ENCODE measurements around the gene PGBD1.

The PGBD1 gene

GRCh38 chr6:28257042-28257441, 24.3 kb upstream of the PGBD1 start:
- Histone ChIP-seq H3K4me3 (ENCODE audit: low read length) (no peak overlapping the region), H3K36me3 (replicated peaks; ENCODE audit: low read depth, low read length) (no peaks in the 10 kb centered on the region), H3K27me3 (ENCODE audit: low read depth, low read length) (no peaks in the 10 kb centered on the region), H3K9ac (ENCODE audit: low read length) (no peak overlapping the region), H3K9me3 (ENCODE audit: insufficient read depth, low read length) (no peaks in the 10 kb centered on the region), H2AFZ (ENCODE audit: low read depth, low read length) (no peak overlapping the region), H3K4me1 (ENCODE audit: low read length) (peaks cover 5% of the 10 kb centered on the region; the same call in 1 of the 2 replicates), H3K4me2 (ENCODE audit: low read length) (no peak overlapping the region), H3K79me2 (ENCODE audit: low read length) (no peaks in the 10 kb centered on the region), H3K27ac (ENCODE audit: low read length) (no peak overlapping the region), H4K20me1 (ENCODE audit: insufficient read depth, low read length) (no peaks in the 10 kb centered on the region)
- TF ChIP-seq EZH2phosphoT487 (IDR thresholded peaks at IDR 0.05; ENCODE audit: low read depth): no peak
- TF ChIP-seq, protein P1, sequence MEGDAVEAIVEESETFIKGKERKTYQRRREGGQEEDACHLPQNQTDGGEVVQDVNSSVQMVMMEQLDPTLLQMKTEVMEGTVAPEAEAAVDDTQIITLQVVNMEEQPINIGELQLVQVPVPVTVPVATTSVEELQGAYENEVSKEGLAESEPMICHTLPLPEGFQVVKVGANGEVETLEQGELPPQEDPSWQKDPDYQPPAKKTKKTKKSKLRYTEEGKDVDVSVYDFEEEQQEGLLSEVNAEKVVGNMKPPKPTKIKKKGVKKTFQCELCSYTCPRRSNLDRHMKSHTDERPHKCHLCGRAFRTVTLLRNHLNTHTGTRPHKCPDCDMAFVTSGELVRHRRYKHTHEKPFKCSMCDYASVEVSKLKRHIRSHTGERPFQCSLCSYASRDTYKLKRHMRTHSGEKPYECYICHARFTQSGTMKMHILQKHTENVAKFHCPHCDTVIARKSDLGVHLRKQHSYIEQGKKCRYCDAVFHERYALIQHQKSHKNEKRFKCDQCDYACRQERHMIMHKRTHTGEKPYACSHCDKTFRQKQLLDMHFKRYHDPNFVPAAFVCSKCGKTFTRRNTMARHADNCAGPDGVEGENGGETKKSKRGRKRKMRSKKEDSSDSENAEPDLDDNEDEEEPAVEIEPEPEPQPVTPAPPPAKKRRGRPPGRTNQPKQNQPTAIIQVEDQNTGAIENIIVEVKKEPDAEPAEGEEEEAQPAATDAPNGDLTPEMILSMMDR (IDR thresholded peaks at IDR 0.05; ENCODE audit: low read depth, low read length): no peak

DNA sequence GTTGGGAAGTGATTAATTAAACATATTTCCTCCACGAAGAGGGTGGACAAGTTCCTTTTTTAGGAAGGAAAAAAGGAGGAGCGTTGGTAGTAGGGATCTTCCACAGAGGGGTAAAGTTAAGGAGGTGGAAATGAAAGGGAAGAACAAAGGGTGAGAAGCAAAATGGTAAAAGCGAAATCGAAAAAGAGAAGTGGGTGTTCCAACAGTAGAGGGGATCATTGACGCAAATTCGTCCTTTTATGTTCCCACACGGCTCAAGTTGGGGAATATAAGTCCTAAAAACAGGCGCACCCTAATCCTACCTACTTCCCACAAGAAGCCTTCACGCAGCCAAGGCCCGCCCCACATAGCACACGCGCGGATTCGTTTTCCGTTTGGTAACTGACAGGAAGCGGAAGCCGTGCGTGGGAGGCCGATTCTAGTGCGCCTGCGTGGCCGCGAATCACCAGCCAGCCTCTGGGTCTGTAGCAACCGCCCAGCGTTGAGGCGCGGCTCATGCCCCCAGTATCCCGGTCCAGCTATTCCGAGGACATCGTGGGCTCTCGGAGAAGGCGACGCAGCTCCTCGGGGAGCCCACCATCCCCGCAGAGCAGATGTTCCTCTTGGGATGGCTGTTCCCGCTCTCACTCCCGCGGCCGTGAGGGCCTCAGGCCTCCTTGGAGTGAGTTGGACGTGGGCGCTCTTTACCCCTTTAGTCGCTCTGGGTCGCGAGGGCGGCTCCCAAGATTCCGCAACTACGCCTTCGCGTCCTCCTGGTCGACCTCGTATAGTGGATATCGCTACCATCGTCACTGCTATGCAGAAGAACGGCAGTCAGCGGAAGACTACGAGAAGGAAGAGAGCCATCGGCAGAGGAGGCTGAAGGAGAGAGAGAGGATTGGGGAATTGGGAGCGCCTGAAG, 22.2 kb upstream of the PGBD1 start, which contains the start of gene NKAPL:
Gene NKAPL (plus strand): TSS at position 421 of the 901 bp plus-strand sequence. CDS start 75 bp downstream, at position 496.
- no peaks in the 10 kb centered on the region for H3K27me3 ChIP-seq (ENCODE audit: low read depth, low read length)
- no peaks in the 10 kb centered on the region for H4K20me1 ChIP-seq (ENCODE audit: insufficient read depth, low read length)
- no peaks in the 10 kb centered on the region for H3K79me2 ChIP-seq (ENCODE audit: low read length)
- no peak within 1 kb of the TSS for H3K9ac ChIP-seq (ENCODE audit: low read length)
- no peak for TF ChIP-seq EZH2phosphoT487 (IDR thresholded peaks at IDR 0.05; ENCODE audit: low read depth)
- TF ChIP-seq, protein P1 (IDR thresholded peaks at IDR 0.05; ENCODE audit: low read depth, low read length): no peak
- H3K4me1 ChIP-seq (ENCODE audit: low read length): no peaks in the 10 kb centered on the region
- no peak within 1 kb of the TSS for H3K27ac ChIP-seq (ENCODE audit: low read length)
- no peak within 1 kb of the TSS for H3K4me2 ChIP-seq (ENCODE audit: low read length)
- H2AFZ ChIP-seq (ENCODE audit: low read depth, low read length): no peak within 1 kb of the TSS
- no peak within 1 kb of the TSS for H3K4me3 ChIP-seq (ENCODE audit: low read length)
- no peaks in the 10 kb centered on the region for H3K9me3 ChIP-seq (ENCODE audit: insufficient read depth, low read length)
- no peaks in the 10 kb centered on the region for H3K36me3 ChIP-seq (replicated peaks; ENCODE audit: low read depth, low read length)

GRCh38 chr6:28263922-28264321, 17.4 kb upstream of the PGBD1 start:
- Histone ChIP-seq H3K36me3 (replicated peaks; ENCODE audit: low read depth, low read length) (no peaks in the 10 kb centered on the region), H3K79me2 (ENCODE audit: low read length) (peaks cover 12% of the 10 kb centered on the region), H3K4me2 (ENCODE audit: low read length) (no peak overlapping the region), H3K4me3 (ENCODE audit: low read length) (no peak overlapping the region), H3K27me3 (ENCODE audit: low read depth, low read length) (no peaks in the 10 kb centered on the region), H3K27ac (ENCODE audit: low read length) (no peak overlapping the region), H3K9me3 (ENCODE audit: insufficient read depth, low read length) (no peaks in the 10 kb centered on the region), H3K9ac (ENCODE audit: low read length) (no peak overlapping the region), H3K4me1 (ENCODE audit: low read length) (peaks cover 10% of the 10 kb centered on the region), H4K20me1 (ENCODE audit: insufficient read depth, low read length) (no peaks in the 10 kb centered on the region), H2AFZ (ENCODE audit: low read depth, low read length) (no peak overlapping the region; the same call in 1 of the 2 replicates)
- TF ChIP-seq EZH2phosphoT487 (IDR thresholded peaks at IDR 0.05; ENCODE audit: low read depth): no peak
- TF ChIP-seq, protein P1 (IDR thresholded peaks at IDR 0.05; ENCODE audit: low read depth, low read length): no peak

GRCh38 chr6:28264834-28265401, 16.5 kb upstream of the PGBD1 start:
- H2AFZ ChIP-seq (ENCODE audit: low read depth, low read length): no peak overlapping the region
- no peaks in the 10 kb centered on the region for H3K27me3 ChIP-seq (ENCODE audit: low read depth, low read length)
- H3K27ac ChIP-seq (ENCODE audit: low read length): no peak overlapping the region
- H3K4me1 ChIP-seq (ENCODE audit: low read length): peaks cover 10% of the 10 kb centered on the region
- H3K4me2 ChIP-seq (ENCODE audit: low read length): no peak overlapping the region
- TF ChIP-seq, protein P1 (IDR thresholded peaks at IDR 0.05; ENCODE audit: low read depth, low read length): no peak
- TF ChIP-seq EZH2phosphoT487 (IDR thresholded peaks at IDR 0.05; ENCODE audit: low read depth): no peak
- H3K36me3 ChIP-seq (replicated peaks; ENCODE audit: low read depth, low read length): no peaks in the 10 kb centered on the region
- H3K9ac ChIP-seq (ENCODE audit: low read length): no peak overlapping the region
- no peaks in the 10 kb centered on the region for H3K9me3 ChIP-seq (ENCODE audit: insufficient read depth, low read length)
- no peak overlapping the region for H3K4me3 ChIP-seq (ENCODE audit: low read length)
- H3K79me2 ChIP-seq (ENCODE audit: low read length): peaks cover 12% of the 10 kb centered on the region
- no peaks in the 10 kb centered on the region for H4K20me1 ChIP-seq (ENCODE audit: insufficient read depth, low read length)
